H1 (cell line): ENCODE measurements around the gene ALK. TPM values are rescaled to one million over a fixed set of nuclear protein-coding genes. Genes with fewer than 3 reads are reported as not detected.

Source experiments
- EP300 ChIP-seq, 2 experiments: IDR thresholded peaks; 1 replicate in 1 of 2; 2 replicates in 1 of 2; pipeline ENCODE4 v1.6.1; 2011 to 2012; ENCODE audit warnings: low read depth in 2 of 2, low read length in 2 of 2, mild to moderate bottlenecking in 2 of 2, borderline replicate concordance in 1 of 2, inconsistent platforms in 1 of 2, moderate library complexity in 1 of 2
- GTF2F1 ChIP-seq: IDR thresholded peaks from 2 replicates; pipeline ENCODE4 v1.6.1; 2012; ENCODE audit warnings: low read depth, low read length, improper control_type of control experiment, borderline replicate concordance
- SIX5 ChIP-seq: IDR thresholded peaks from 2 replicates; pipeline ENCODE4 v1.6.1; 2011; ENCODE audit warnings: mild to moderate bottlenecking, low read depth, low read length
- TEAD4 ChIP-seq: IDR thresholded peaks from 2 replicates; pipeline ENCODE4 v1.6.1; 2012; ENCODE audit warnings: low read depth, low read length, inconsistent platforms, mixed read lengths
- polyA plus RNA-seq, 7 experiments: library from polyadenylated mRNA; depleted of rRNA in 3 of 7; stranded (reverse) in 5 of 7; unstranded in 2 of 7; fragments of >200 nt in 5 of 7; fragments of 200-250 nt in 2 of 7; gene quantifications; 1 replicate in 5 of 7; 2 replicates in 1 of 7; 4 replicates in 1 of 7; pipeline versions ENCODE4 v1.2.1 to v1.2.3, GENCODE V29; 2011 to 2013; ENCODE audit warnings: missing spikeins in 2 of 7, mixed read lengths in 2 of 7
- total RNA-seq: library from RNA; stranded (reverse); fragmentation: NEBNext Ultra II Directional; extraction: Animal tissue kit (Norgen Biotek cat#: 25700); gene quantifications from 2 replicates; pipeline ENCODE4 v1.2.1, GENCODE V29; 2021

ALK gene
- total and polyA plus RNA-seq, 2 of the 8 experiments (the other 6 are each of a cell fraction or from before 2014, with no cell fraction given): 0.02 to 0.09 TPM

DNA sequence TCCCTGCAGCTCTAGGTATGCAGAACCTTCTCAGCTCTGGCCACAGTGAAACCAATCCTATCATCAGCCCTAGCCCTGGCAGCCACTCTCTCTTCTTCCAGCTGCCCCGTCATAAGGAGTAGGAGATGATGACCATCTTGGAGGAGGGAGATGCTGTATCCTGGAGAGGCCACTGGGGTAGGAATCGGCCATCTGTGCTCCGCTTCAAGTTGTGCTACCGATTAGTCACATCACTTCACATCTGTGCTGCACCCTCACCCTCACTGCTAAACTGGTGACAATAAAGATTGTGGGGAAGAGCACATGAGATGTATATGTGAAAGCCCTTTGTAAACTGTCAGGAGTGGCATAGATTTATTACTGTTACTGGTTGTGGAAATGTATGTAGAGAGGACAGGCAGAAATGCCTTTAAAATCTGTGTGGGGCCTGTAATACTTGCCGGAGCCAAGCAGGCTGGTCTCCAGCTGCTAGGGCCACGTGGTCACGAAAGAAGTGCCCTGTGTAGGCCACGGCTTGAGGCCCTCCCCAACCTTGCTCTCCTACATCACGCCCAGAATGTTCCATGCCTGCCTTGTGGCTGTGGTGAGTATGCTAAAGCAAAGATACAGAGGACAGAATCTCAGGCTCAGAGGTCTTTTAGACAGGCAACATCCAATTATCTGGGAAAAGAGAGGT, 569.3 kb downstream of the ALK start (continued):
- no peak for TF ChIP-seq SIX5
- TF ChIP-seq GTF2F1: no peak
- TF ChIP-seq EP300 (IDR thresholded peaks at IDR 0.05; ENCODE audit: borderline replicate concordance in 1 of 2, low read depth in 2 of 2, low read length in 2 of 2): no peak
- TF ChIP-seq TEAD4: no peak
